HEK293 (cell line): ENCODE data around the gene TRIM33.

Experiments used
- CTCF ChIA-PET: fragments of 350-600 bp; formaldehyde crosslinking; extraction: SDS; loops from one replicate; lab custom pipeline; 2021; ENCODE audit warnings: antibody characterized with exemption; lab: Yijun Ruan, JAX
- POLR2A ChIA-PET: fragments of 300-600 bp; formaldehyde crosslinking; extraction: SDS; loops from one replicate; lab custom pipeline; 2020; ENCODE audit warnings: antibody characterized with exemption, inconsistent platforms; lab: Yijun Ruan, JAX
- H3K27ac ChIP-seq: fragments of 200-500 bp; sonication (Bioruptor generic); 2 replicates; pipeline ENCODE4 v1.5.1; 2014; ENCODE audit warnings: low read depth, low read length, control low read depth, inconsistent platforms; ENCODE audit errors: extremely low read depth
- H3K36me3 ChIP-seq, 2 experiments: fragments of 200-500 bp in 1 of 2; sonication (Bioruptor generic) in 1 of 2; 1 replicate in 1 of 2; 2 replicates in 1 of 2; pipeline ENCODE4 v1.5.1; 2014 to 2017; ENCODE audit warnings: inconsistent platforms in 2 of 2, low read length in 2 of 2; ENCODE audit not compliant: control insufficient read depth in 2 of 2, insufficient read depth in 1 of 2
- H3K4me1 ChIP-seq: fragments of 200-500 bp; sonication (Bioruptor generic); 2 replicates; pipeline ENCODE4 v1.5.1; 2014; ENCODE audit warnings: mild to moderate bottlenecking, low read length, inconsistent platforms; ENCODE audit not compliant: control insufficient read depth, insufficient read depth
- H3K4me3 ChIP-seq: 2 replicates; pipeline ENCODE4 v1.5.1; 2011; ENCODE audit warnings: low read depth, mild to moderate bottlenecking, control low read depth, low read length, moderate library complexity
- H3K9me3 ChIP-seq: fragments of 200-500 bp; sonication (Bioruptor generic); 2 replicates; pipeline ENCODE4 v1.5.1; 2014; ENCODE audit warnings: low read depth, low read length, inconsistent platforms; ENCODE audit not compliant: control insufficient read depth, insufficient read depth
- ELK4 ChIP-seq: IDR thresholded peaks from 2 replicates; pipeline ENCODE4 v1.6.1; 2011; ENCODE audit warnings: mild to moderate bottlenecking, low read depth, low read length, borderline replicate concordance
- GLI2 ChIP-seq: fragments of 450-650 bp; formaldehyde crosslinking; IDR thresholded peaks from 2 replicates; pipeline ENCODE4; 2017; ENCODE audit warnings: missing biosample characterization, missing genetic modification characterization, low read depth, borderline replicate concordance
- GLI4 ChIP-seq: fragments of 450-650 bp; formaldehyde crosslinking; IDR thresholded peaks from 2 replicates; pipeline ENCODE4 v1.5.1; 2016; ENCODE audit warnings: missing biosample characterization, missing genetic modification characterization
- KLF1 ChIP-seq: fragments of 450-650 bp; formaldehyde crosslinking; IDR thresholded peaks from 2 replicates; pipeline ENCODE4 v1.5.1; 2016; ENCODE audit warnings: missing biosample characterization, missing genetic modification characterization
- KLF17 ChIP-seq: fragments of 450-650 bp; formaldehyde crosslinking; IDR thresholded peaks from 2 replicates; pipeline ENCODE4 v1.5.1; 2016; ENCODE audit warnings: missing biosample characterization, missing genetic modification characterization
- KLF8 ChIP-seq: fragments of 450-650 bp; formaldehyde crosslinking; IDR thresholded peaks from 2 replicates; pipeline ENCODE4 v1.5.1; 2016; ENCODE audit warnings: missing biosample characterization, missing genetic modification characterization
- SP3 ChIP-seq: fragments of 450-650 bp; formaldehyde crosslinking; IDR thresholded peaks from 2 replicates; pipeline ENCODE4 v1.5.1; 2016; ENCODE audit warnings: missing biosample characterization, missing genetic modification characterization
- ZBTB20 ChIP-seq: fragments of 450-650 bp; formaldehyde crosslinking; IDR thresholded peaks from 2 replicates; pipeline ENCODE4 v1.5.1; 2016; ENCODE audit warnings: missing biosample characterization, missing genetic modification characterization
- ZBTB48 ChIP-seq: fragments of 450-650 bp; formaldehyde crosslinking; IDR thresholded peaks from 2 replicates; pipeline ENCODE4 v1.5.1; 2016; ENCODE audit warnings: missing biosample characterization, missing genetic modification characterization
- ZEB2 ChIP-seq: fragments of 450-650 bp; formaldehyde crosslinking; IDR thresholded peaks from 2 replicates; pipeline ENCODE4 v1.5.1; 2016; ENCODE audit warnings: missing biosample characterization, missing genetic modification characterization
- ZFP3 ChIP-seq: fragments of 450-650 bp; formaldehyde crosslinking; IDR thresholded peaks from 2 replicates; pipeline ENCODE4 v1.5.1; 2016; ENCODE audit warnings: low read depth, missing biosample characterization, missing genetic modification characterization
- ZNF112 ChIP-seq: fragments of 450-650 bp; formaldehyde crosslinking; IDR thresholded peaks from 2 replicates; pipeline ENCODE4 v1.5.0; 2017; ENCODE audit warnings: missing biosample characterization, missing genetic modification characterization
- ZNF138 ChIP-seq: fragments of 450-650 bp; formaldehyde crosslinking; IDR thresholded peaks from 2 replicates; pipeline ENCODE4 v1.5.1; 2016; ENCODE audit warnings: missing biosample characterization, missing genetic modification characterization, borderline replicate concordance
- ZNF140 ChIP-seq: fragments of 450-650 bp; formaldehyde crosslinking; IDR thresholded peaks from 2 replicates; pipeline ENCODE4 v1.5.1; 2016; ENCODE audit warnings: missing biosample characterization, missing genetic modification characterization
- ZNF174 ChIP-seq: fragments of 450-650 bp; formaldehyde crosslinking; IDR thresholded peaks from 2 replicates; pipeline ENCODE4 v1.5.0; 2017; ENCODE audit warnings: missing biosample characterization, mild to moderate bottlenecking, missing genetic modification characterization
- ZNF175 ChIP-seq: fragments of 450-650 bp; formaldehyde crosslinking; IDR thresholded peaks from 2 replicates; pipeline ENCODE4 v1.5.1; 2016; ENCODE audit warnings: missing biosample characterization, missing genetic modification characterization
- ZNF248 ChIP-seq: fragments of 450-650 bp; formaldehyde crosslinking; IDR thresholded peaks from 2 replicates; pipeline ENCODE4 v1.5.1; 2017; ENCODE audit warnings: missing biosample characterization, missing genetic modification characterization
- ZNF266 ChIP-seq: fragments of 450-650 bp; formaldehyde crosslinking; IDR thresholded peaks from 2 replicates; pipeline ENCODE4 v1.5.1; 2016; ENCODE audit warnings: missing biosample characterization, missing genetic modification characterization, low read depth
- ZNF394 ChIP-seq: fragments of 450-650 bp; formaldehyde crosslinking; IDR thresholded peaks from 2 replicates; pipeline ENCODE4 v1.5.1; 2016; ENCODE audit warnings: missing biosample characterization, missing genetic modification characterization, mild to moderate bottlenecking, moderate library complexity, borderline replicate concordance
- ZNF488 ChIP-seq: fragments of 450-650 bp; formaldehyde crosslinking; IDR thresholded peaks from 2 replicates; pipeline ENCODE4 v1.5.1; 2016; ENCODE audit warnings: missing biosample characterization, missing genetic modification characterization
- ZNF544 ChIP-seq: fragments of 450-650 bp; formaldehyde crosslinking; IDR thresholded peaks from 2 replicates; pipeline ENCODE4 v1.5.0; 2017; ENCODE audit warnings: missing biosample characterization, missing genetic modification characterization
- ZNF571 ChIP-seq: fragments of 450-650 bp; formaldehyde crosslinking; IDR thresholded peaks from 2 replicates; pipeline ENCODE4 v1.5.0; 2017; ENCODE audit warnings: missing biosample characterization, missing genetic modification characterization
- ZNF600 ChIP-seq: fragments of 450-650 bp; formaldehyde crosslinking; IDR thresholded peaks from 2 replicates; pipeline ENCODE4 v1.5.1; 2016; ENCODE audit warnings: missing biosample characterization, missing genetic modification characterization
- ZNF621 ChIP-seq: fragments of 450-650 bp; formaldehyde crosslinking; IDR thresholded peaks from 2 replicates; pipeline ENCODE4 v1.5.1; 2017; ENCODE audit warnings: missing biosample characterization, missing genetic modification characterization
- ZNF670 ChIP-seq: fragments of 450-650 bp; formaldehyde crosslinking; IDR thresholded peaks from 2 replicates; pipeline ENCODE4 v1.5.1; 2016; ENCODE audit warnings: missing biosample characterization, missing genetic modification characterization, low read depth
- ZNF777 ChIP-seq: fragments of 450-650 bp; formaldehyde crosslinking; IDR thresholded peaks from 2 replicates; pipeline ENCODE4 v1.5.1; 2017; ENCODE audit warnings: missing biosample characterization, missing genetic modification characterization, borderline replicate concordance
- ZNF792 ChIP-seq: fragments of 450-650 bp; formaldehyde crosslinking; IDR thresholded peaks from 2 replicates; pipeline ENCODE4 v1.5.1; 2016; ENCODE audit warnings: missing biosample characterization, missing genetic modification characterization
- ZNF830 ChIP-seq: fragments of 450-650 bp; IDR thresholded peaks from 2 replicates; pipeline ENCODE4 v1.5.0; 2018; ENCODE audit warnings: missing biosample characterization, missing genetic modification characterization, low read depth, mild to moderate bottlenecking, moderate library complexity
- ZSCAN16 ChIP-seq: fragments of 450-650 bp; formaldehyde crosslinking; IDR thresholded peaks from 2 replicates; pipeline ENCODE4 v1.5.1; 2016; ENCODE audit warnings: missing biosample characterization, missing genetic modification characterization

TRIM33 gene

GRCh38 chr1:114540272-114540671 lies 29.3 kb upstream of the TRIM33 start (continued):
- TF ChIP-seq ZEB2 (tag by site-specific recombination) = no peak
- TF ChIP-seq ZBTB48 (tag by site-specific recombination) = no peak
- TF ChIP-seq ZNF174 (tag by site-specific recombination) = no peak
- no peak for TF ChIP-seq ZNF175 (tag by site-specific recombination)
- no peak for TF ChIP-seq ZSCAN16
- TF ChIP-seq ZNF600 (tag by site-specific recombination) = no peak
- no peak for TF ChIP-seq ZNF777
- no peak for TF ChIP-seq ZNF792 (tag by site-specific recombination)
- no peak for TF ChIP-seq ZBTB20 (tag by site-specific recombination)
- TF ChIP-seq ZNF112 (tag by site-specific recombination) = no peak
- no peak for TF ChIP-seq KLF17 (tag by site-specific recombination)
- no peak for TF ChIP-seq ZNF248 (tag by site-specific recombination)
- TF ChIP-seq SP3 (tag by site-specific recombination) = no peak

- ChIA-PET POLR2A (no interaction called here), CTCF (interaction anchor here (0.7 kb wide), 1 partner anchor 106 kb away, joined by 3 read pairs; no protein-coding TSS in a partner anchor)
- no peak overlapping the region for H3K27ac ChIP-seq
- no peaks in the 10 kb centered on the region for H3K4me1 ChIP-seq
- no peak overlapping the region for H3K4me3 ChIP-seq
- TF ChIP-seq ZNF488 (tag by site-specific recombination) (no peak), ZNF394 (tag by site-specific recombination) (no peak), ZNF544 (tag by site-specific recombination) (no peak), ELK4 (no peak), ZNF266 (tag by site-specific recombination) (no peak)
- no peaks in the 10 kb centered on the region for H3K36me3 ChIP-seq
- H3K9me3 ChIP-seq = no peaks in the 10 kb centered on the region
Observed at GRCh38 chr1:114536043-114536442, 25.0 kb upstream of the TRIM33 start.

- TF ChIP-seq KLF1 (no peak), ZNF571 (tag by site-specific recombination) (no peak), GLI4 (no peak), KLF8 (tag by site-specific recombination) (no peak), ZNF140 (tag by site-specific recombination) (no peak), ZNF670 (no peak), ZNF138 (tag by site-specific recombination) (no peak), ZFP3 (tag by site-specific recombination) (no peak), ZNF621 (tag by site-specific recombination) (no peak), ZNF830 (tag by site-specific recombination) (no peak), GLI2 (no peak)
- Histone ChIP-seq H3K4me1 (no peaks in the 10 kb centered on the region), H3K36me3 (no peaks in the 10 kb centered on the region), H3K27ac (no peak overlapping the region), H3K4me3 (no peak overlapping the region), H3K9me3 (no peaks in the 10 kb centered on the region)
- CTCF ChIA-PET = interaction anchor here (0.6 to 0.7 kb wide), 2 partner anchors 63 to 106 kb away, joined by 3 to 4 read pairs; no protein-coding TSS in a partner anchor
- POLR2A ChIA-PET = no interaction called here
Observed at GRCh38 chr1:114535401-114535800, 24.4 kb upstream of the TRIM33 start.
